ENCODE results near the gene PCCA.

PCCA gene

GRCh38 chr13:100388923-100389322, 300.0 kb downstream of the PCCA start:
- H3K27ac ChIP-seq (ENCODE audit: low read depth, low read length), result no peak overlapping the region
- H4K20me1 ChIP-seq (ENCODE audit: low read depth, low read length), result no peaks in the 10 kb centered on the region
- H3K9ac ChIP-seq (ENCODE audit: low read length), result no peak overlapping the region
- H3K36me3 ChIP-seq (ENCODE audit: low read length), result no peaks in the 10 kb centered on the region
- no peak overlapping the region for H3K4me2 ChIP-seq (ENCODE audit: low read depth, low read length, poor library complexity, severe bottlenecking)
- no peaks in the 10 kb centered on the region for H3F3A ChIP-seq (ENCODE audit: insufficient read depth)
- no peaks in the 10 kb centered on the region for H3K9me2 ChIP-seq (replicated peaks; ENCODE audit: insufficient read depth, low read length)
- H3K27me3 ChIP-seq (ENCODE audit: low read length), result no peaks in the 10 kb centered on the region
- H3K4me3 ChIP-seq (ENCODE audit: insufficient read depth, low read length, poor library complexity, severe bottlenecking), result no peak overlapping the region
- no peaks in the 10 kb centered on the region for H3K79me2 ChIP-seq (ENCODE audit: insufficient read depth, low read length)
- no peaks in the 10 kb centered on the region for H3K9me3 ChIP-seq (ENCODE audit: insufficient read depth, low read length)
- no peak overlapping the region for H2AFZ ChIP-seq (ENCODE audit: low read depth, low read length, severe bottlenecking)
- no peak for TF ChIP-seq EZH2phosphoT487 (conservative IDR thresholded peaks at IDR 0.05; ENCODE audit: low read length)
- TF ChIP-seq, protein P1, sequence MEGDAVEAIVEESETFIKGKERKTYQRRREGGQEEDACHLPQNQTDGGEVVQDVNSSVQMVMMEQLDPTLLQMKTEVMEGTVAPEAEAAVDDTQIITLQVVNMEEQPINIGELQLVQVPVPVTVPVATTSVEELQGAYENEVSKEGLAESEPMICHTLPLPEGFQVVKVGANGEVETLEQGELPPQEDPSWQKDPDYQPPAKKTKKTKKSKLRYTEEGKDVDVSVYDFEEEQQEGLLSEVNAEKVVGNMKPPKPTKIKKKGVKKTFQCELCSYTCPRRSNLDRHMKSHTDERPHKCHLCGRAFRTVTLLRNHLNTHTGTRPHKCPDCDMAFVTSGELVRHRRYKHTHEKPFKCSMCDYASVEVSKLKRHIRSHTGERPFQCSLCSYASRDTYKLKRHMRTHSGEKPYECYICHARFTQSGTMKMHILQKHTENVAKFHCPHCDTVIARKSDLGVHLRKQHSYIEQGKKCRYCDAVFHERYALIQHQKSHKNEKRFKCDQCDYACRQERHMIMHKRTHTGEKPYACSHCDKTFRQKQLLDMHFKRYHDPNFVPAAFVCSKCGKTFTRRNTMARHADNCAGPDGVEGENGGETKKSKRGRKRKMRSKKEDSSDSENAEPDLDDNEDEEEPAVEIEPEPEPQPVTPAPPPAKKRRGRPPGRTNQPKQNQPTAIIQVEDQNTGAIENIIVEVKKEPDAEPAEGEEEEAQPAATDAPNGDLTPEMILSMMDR (IDR thresholded peaks at IDR 0.05; ENCODE audit: insufficient read depth, low read length, poor library complexity, severe bottlenecking), result no peak

- Histone ChIP-seq H3K27ac (ENCODE audit: low read depth, low read length) (no peak overlapping the region), H3K36me3 (ENCODE audit: low read length) (no peaks in the 10 kb centered on the region), H3F3A (ENCODE audit: insufficient read depth) (no peaks in the 10 kb centered on the region), H2AFZ (ENCODE audit: low read depth, low read length, severe bottlenecking) (no peak overlapping the region), H3K79me2 (ENCODE audit: insufficient read depth, low read length) (no peaks in the 10 kb centered on the region), H3K4me3 (ENCODE audit: insufficient read depth, low read length, poor library complexity, severe bottlenecking) (no peak overlapping the region), H3K27me3 (ENCODE audit: low read length) (no peaks in the 10 kb centered on the region), H3K9me3 (ENCODE audit: insufficient read depth, low read length) (no peaks in the 10 kb centered on the region), H3K4me2 (ENCODE audit: low read depth, low read length, poor library complexity, severe bottlenecking) (no peak overlapping the region), H3K9me2 (replicated peaks; ENCODE audit: insufficient read depth, low read length) (no peaks in the 10 kb centered on the region), H4K20me1 (ENCODE audit: low read depth, low read length) (no peaks in the 10 kb centered on the region), H3K9ac (ENCODE audit: low read length) (no peak overlapping the region)
- TF ChIP-seq, protein P1 (IDR thresholded peaks at IDR 0.05; ENCODE audit: insufficient read depth, low read length, poor library complexity, severe bottlenecking), result no peak
- TF ChIP-seq EZH2phosphoT487 (conservative IDR thresholded peaks at IDR 0.05; ENCODE audit: low read length), result no peak
These were observed 300.7 kb downstream of the PCCA start for GRCh38 chr13:100389617-100390016.

- Histone ChIP-seq H3K79me2 (ENCODE audit: insufficient read depth, low read length) (no peaks in the 10 kb centered on the region), H3K9me3 (ENCODE audit: insufficient read depth, low read length) (no peaks in the 10 kb centered on the region), H4K20me1 (ENCODE audit: low read depth, low read length) (no peaks in the 10 kb centered on the region), H3F3A (ENCODE audit: insufficient read depth) (no peaks in the 10 kb centered on the region), H3K9me2 (replicated peaks; ENCODE audit: insufficient read depth, low read length) (no peaks in the 10 kb centered on the region), H3K36me3 (ENCODE audit: low read length) (no peaks in the 10 kb centered on the region), H3K27ac (ENCODE audit: low read depth, low read length) (no peak overlapping the region), H3K27me3 (ENCODE audit: low read length) (no peaks in the 10 kb centered on the region), H3K4me3 (ENCODE audit: insufficient read depth, low read length, poor library complexity, severe bottlenecking) (no peak overlapping the region), H3K4me2 (ENCODE audit: low read depth, low read length, poor library complexity, severe bottlenecking) (no peak overlapping the region), H2AFZ (ENCODE audit: low read depth, low read length, severe bottlenecking) (no peak overlapping the region), H3K9ac (ENCODE audit: low read length) (no peak overlapping the region)
- TF ChIP-seq, protein P1 (IDR thresholded peaks at IDR 0.05; ENCODE audit: insufficient read depth, low read length, poor library complexity, severe bottlenecking), result no peak
- no peak for TF ChIP-seq EZH2phosphoT487 (conservative IDR thresholded peaks at IDR 0.05; ENCODE audit: low read length)
These were observed 304.1 kb downstream of the PCCA start for GRCh38 chr13:100392709-100393630.
